SK-N-SH (cell line): ENCODE results near the gene TMEM72.

ENCODE experiments used
- JUND ChIP-seq: IDR thresholded peaks from 2 replicates; pipeline ENCODE4 v1.4.0; 2012
- SMC3 ChIP-seq: IDR thresholded peaks from 2 replicates; pipeline ENCODE4 v1.6.1; 2012; ENCODE audit warnings: low read depth, low read length, improper control_type of control experiment
- YY1 ChIP-seq: IDR thresholded peaks from 2 replicates; pipeline ENCODE4 v1.4.0; 2012; ENCODE audit warnings: low read depth, mild to moderate bottlenecking
- TF ChIP-seq, protein P1 (sequence below): fragments of 200-600 bp; sonication (generic); IDR thresholded peaks from 2 replicates; pipeline ENCODE4 v1.6.1; 2017; ENCODE audit warnings: antibody characterized with exemption, mild to moderate bottlenecking, moderate library complexity
- TF ChIP-seq, protein P2 (sequence below): IDR thresholded peaks from 2 replicates; pipeline ENCODE4 v1.6.1; 2012; ENCODE audit warnings: mild to moderate bottlenecking, low read depth, low read length, moderate library complexity
- TF ChIP-seq, protein P3 (sequence below): IDR thresholded peaks from 2 replicates; pipeline ENCODE4 v1.4.0; 2012; ENCODE audit warnings: low read depth, borderline replicate concordance

DNA sequence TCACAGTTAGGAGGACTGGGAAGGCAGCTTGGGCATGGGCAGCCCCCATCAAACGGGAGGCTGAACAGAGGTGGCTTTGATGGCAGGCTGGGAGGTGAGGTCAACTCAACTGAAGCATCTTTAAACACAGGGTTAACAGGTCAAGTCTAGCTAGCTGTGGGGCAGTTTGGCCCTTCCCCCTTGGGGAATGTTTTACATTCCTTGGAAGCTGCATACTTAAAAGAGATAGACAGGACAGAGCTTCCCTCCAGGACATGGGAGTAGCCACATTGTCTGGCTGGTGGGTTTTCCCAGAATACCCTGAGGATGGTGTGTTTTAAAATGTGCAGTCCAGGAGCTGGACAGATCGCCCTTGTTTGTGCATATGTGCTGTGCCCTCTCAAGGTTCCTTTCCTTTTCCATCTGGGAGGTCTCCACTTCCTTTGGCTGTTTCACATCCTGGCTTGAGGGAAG lies 41.7 kb downstream of the TMEM72 start:
- TF ChIP-seq, protein P1, sequence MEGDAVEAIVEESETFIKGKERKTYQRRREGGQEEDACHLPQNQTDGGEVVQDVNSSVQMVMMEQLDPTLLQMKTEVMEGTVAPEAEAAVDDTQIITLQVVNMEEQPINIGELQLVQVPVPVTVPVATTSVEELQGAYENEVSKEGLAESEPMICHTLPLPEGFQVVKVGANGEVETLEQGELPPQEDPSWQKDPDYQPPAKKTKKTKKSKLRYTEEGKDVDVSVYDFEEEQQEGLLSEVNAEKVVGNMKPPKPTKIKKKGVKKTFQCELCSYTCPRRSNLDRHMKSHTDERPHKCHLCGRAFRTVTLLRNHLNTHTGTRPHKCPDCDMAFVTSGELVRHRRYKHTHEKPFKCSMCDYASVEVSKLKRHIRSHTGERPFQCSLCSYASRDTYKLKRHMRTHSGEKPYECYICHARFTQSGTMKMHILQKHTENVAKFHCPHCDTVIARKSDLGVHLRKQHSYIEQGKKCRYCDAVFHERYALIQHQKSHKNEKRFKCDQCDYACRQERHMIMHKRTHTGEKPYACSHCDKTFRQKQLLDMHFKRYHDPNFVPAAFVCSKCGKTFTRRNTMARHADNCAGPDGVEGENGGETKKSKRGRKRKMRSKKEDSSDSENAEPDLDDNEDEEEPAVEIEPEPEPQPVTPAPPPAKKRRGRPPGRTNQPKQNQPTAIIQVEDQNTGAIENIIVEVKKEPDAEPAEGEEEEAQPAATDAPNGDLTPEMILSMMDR: no peak
- TF ChIP-seq, protein P2, sequence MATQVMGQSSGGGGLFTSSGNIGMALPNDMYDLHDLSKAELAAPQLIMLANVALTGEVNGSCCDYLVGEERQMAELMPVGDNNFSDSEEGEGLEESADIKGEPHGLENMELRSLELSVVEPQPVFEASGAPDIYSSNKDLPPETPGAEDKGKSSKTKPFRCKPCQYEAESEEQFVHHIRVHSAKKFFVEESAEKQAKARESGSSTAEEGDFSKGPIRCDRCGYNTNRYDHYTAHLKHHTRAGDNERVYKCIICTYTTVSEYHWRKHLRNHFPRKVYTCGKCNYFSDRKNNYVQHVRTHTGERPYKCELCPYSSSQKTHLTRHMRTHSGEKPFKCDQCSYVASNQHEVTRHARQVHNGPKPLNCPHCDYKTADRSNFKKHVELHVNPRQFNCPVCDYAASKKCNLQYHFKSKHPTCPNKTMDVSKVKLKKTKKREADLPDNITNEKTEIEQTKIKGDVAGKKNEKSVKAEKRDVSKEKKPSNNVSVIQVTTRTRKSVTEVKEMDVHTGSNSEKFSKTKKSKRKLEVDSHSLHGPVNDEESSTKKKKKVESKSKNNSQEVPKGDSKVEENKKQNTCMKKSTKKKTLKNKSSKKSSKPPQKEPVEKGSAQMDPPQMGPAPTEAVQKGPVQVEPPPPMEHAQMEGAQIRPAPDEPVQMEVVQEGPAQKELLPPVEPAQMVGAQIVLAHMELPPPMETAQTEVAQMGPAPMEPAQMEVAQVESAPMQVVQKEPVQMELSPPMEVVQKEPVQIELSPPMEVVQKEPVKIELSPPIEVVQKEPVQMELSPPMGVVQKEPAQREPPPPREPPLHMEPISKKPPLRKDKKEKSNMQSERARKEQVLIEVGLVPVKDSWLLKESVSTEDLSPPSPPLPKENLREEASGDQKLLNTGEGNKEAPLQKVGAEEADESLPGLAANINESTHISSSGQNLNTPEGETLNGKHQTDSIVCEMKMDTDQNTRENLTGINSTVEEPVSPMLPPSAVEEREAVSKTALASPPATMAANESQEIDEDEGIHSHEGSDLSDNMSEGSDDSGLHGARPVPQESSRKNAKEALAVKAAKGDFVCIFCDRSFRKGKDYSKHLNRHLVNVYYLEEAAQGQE: no peak
- TF ChIP-seq, protein P3, sequence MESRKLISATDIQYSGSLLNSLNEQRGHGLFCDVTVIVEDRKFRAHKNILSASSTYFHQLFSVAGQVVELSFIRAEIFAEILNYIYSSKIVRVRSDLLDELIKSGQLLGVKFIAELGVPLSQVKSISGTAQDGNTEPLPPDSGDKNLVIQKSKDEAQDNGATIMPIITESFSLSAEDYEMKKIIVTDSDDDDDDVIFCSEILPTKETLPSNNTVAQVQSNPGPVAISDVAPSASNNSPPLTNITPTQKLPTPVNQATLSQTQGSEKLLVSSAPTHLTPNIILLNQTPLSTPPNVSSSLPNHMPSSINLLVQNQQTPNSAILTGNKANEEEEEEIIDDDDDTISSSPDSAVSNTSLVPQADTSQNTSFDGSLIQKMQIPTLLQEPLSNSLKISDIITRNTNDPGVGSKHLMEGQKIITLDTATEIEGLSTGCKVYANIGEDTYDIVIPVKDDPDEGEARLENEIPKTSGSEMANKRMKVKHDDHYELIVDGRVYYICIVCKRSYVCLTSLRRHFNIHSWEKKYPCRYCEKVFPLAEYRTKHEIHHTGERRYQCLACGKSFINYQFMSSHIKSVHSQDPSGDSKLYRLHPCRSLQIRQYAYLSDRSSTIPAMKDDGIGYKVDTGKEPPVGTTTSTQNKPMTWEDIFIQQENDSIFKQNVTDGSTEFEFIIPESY: no peak
- TF ChIP-seq SMC3 (no peak), YY1 (no peak), JUND (no peak)
